HEK293 (cell line): Measurements from ENCODE around the gene ISG15.

ENCODE experiments used
- BCL11A ChIP-seq: fragments of 450-650 bp; formaldehyde crosslinking; IDR thresholded peaks from 2 replicates; pipeline ENCODE4 v1.5.1; 2016; ENCODE audit warnings: low read depth, missing biosample characterization, missing genetic modification characterization
- GLIS1 ChIP-seq: fragments of 450-650 bp; formaldehyde crosslinking; IDR thresholded peaks from 2 replicates; pipeline ENCODE4 v1.5.1; 2016; ENCODE audit warnings: missing biosample characterization, missing genetic modification characterization
- KLF9 ChIP-seq: fragments of 450-650 bp; formaldehyde crosslinking; IDR thresholded peaks from 2 replicates; pipeline ENCODE4 v1.5.1; 2016; ENCODE audit warnings: missing biosample characterization, missing genetic modification characterization, low read depth
- PRDM2 ChIP-seq: fragments of 450-650 bp; formaldehyde crosslinking; IDR thresholded peaks from 2 replicates; pipeline ENCODE4 v1.5.1; 2016; ENCODE audit warnings: missing biosample characterization, missing genetic modification characterization, borderline replicate concordance
- ZBTB48 ChIP-seq: fragments of 450-650 bp; formaldehyde crosslinking; IDR thresholded peaks from 2 replicates; pipeline ENCODE4 v1.5.1; 2016; ENCODE audit warnings: missing biosample characterization, missing genetic modification characterization
- ZBTB8A ChIP-seq: fragments of 450-650 bp; formaldehyde crosslinking; IDR thresholded peaks from 2 replicates; pipeline ENCODE4 v1.5.1; 2016; ENCODE audit warnings: missing biosample characterization, missing genetic modification characterization
- ZEB2 ChIP-seq: fragments of 450-650 bp; formaldehyde crosslinking; IDR thresholded peaks from 2 replicates; pipeline ENCODE4 v1.5.1; 2016; ENCODE audit warnings: missing biosample characterization, missing genetic modification characterization
- ZFP3 ChIP-seq: fragments of 450-650 bp; formaldehyde crosslinking; IDR thresholded peaks from 2 replicates; pipeline ENCODE4 v1.5.1; 2016; ENCODE audit warnings: low read depth, missing biosample characterization, missing genetic modification characterization
- ZFP69B ChIP-seq: fragments of 450-650 bp; formaldehyde crosslinking; IDR thresholded peaks from 2 replicates; pipeline ENCODE4 v1.5.1; 2016; ENCODE audit warnings: missing biosample characterization, missing genetic modification characterization
- ZNF114 ChIP-seq: fragments of 450-650 bp; formaldehyde crosslinking; IDR thresholded peaks from 2 replicates; pipeline ENCODE4 v1.5.0; 2017; ENCODE audit warnings: missing biosample characterization, missing genetic modification characterization
- ZNF169 ChIP-seq: fragments of 450-650 bp; formaldehyde crosslinking; IDR thresholded peaks from 2 replicates; pipeline ENCODE4 v1.5.1; 2016; ENCODE audit warnings: missing biosample characterization, missing genetic modification characterization
- ZNF2 ChIP-seq: fragments of 450-650 bp; formaldehyde crosslinking; IDR thresholded peaks from 2 replicates; pipeline ENCODE4 v1.5.1; 2016; ENCODE audit warnings: missing biosample characterization, missing genetic modification characterization
- ZNF223 ChIP-seq: fragments of 450-650 bp; formaldehyde crosslinking; IDR thresholded peaks from 2 replicates; pipeline ENCODE4 v1.5.1; 2016; ENCODE audit warnings: missing biosample characterization, missing genetic modification characterization
- ZNF248 ChIP-seq: fragments of 450-650 bp; formaldehyde crosslinking; IDR thresholded peaks from 2 replicates; pipeline ENCODE4 v1.5.1; 2017; ENCODE audit warnings: missing biosample characterization, missing genetic modification characterization
- ZNF391 ChIP-seq: fragments of 450-650 bp; formaldehyde crosslinking; IDR thresholded peaks from 2 replicates; pipeline ENCODE4 v1.5.1; 2016; ENCODE audit warnings: low read depth, missing biosample characterization, missing genetic modification characterization, borderline replicate concordance
- ZNF48 ChIP-seq: fragments of 450-650 bp; formaldehyde crosslinking; IDR thresholded peaks from 2 replicates; pipeline ENCODE4 v1.5.1; 2016; ENCODE audit warnings: missing biosample characterization, missing genetic modification characterization
- ZNF518A ChIP-seq: fragments of 450-650 bp; formaldehyde crosslinking; conservative IDR thresholded peaks from 2 replicates; pipeline ENCODE4 v1.5.1; 2016; ENCODE audit warnings: low read depth, missing biosample characterization, missing genetic modification characterization
- ZNF558 ChIP-seq: fragments of 450-650 bp; formaldehyde crosslinking; IDR thresholded peaks from 2 replicates; pipeline ENCODE4 v1.5.1; 2016; ENCODE audit warnings: missing biosample characterization, missing genetic modification characterization
- ZNF626 ChIP-seq: fragments of 450-650 bp; sonication (Bioruptor Pico); formaldehyde crosslinking; IDR thresholded peaks from 2 replicates; pipeline ENCODE4 v1.5.1; 2018; ENCODE audit warnings: missing biosample characterization, missing genetic modification characterization, inconsistent platforms
- ZNF76 ChIP-seq: fragments of 450-650 bp; formaldehyde crosslinking; IDR thresholded peaks from 2 replicates; pipeline ENCODE4; 2016; ENCODE audit warnings: low read depth, missing biosample characterization, missing genetic modification characterization, borderline replicate concordance
- ZSCAN16 ChIP-seq: fragments of 450-650 bp; formaldehyde crosslinking; IDR thresholded peaks from 2 replicates; pipeline ENCODE4 v1.5.1; 2016; ENCODE audit warnings: missing biosample characterization, missing genetic modification characterization
- TF ChIP-seq, protein P1 (sequence below): fragments of 450-650 bp; formaldehyde crosslinking; IDR thresholded peaks from 2 replicates; pipeline ENCODE4 v1.5.1; 2016; ENCODE audit warnings: missing biosample characterization, missing genetic modification characterization
- TF ChIP-seq, protein P2 (sequence below): fragments of 450-650 bp; formaldehyde crosslinking; IDR thresholded peaks from 2 replicates; pipeline ENCODE4 v1.5.1; 2016; ENCODE audit warnings: missing biosample characterization, missing genetic modification characterization
- TF ChIP-seq, protein P3 (sequence below): fragments of 450-650 bp; formaldehyde crosslinking; IDR thresholded peaks from 2 replicates; pipeline ENCODE4 v1.5.1; 2016; ENCODE audit warnings: missing biosample characterization, missing genetic modification characterization

The ISG15 gene

GRCh38 chr1:996851-997712, 16.2 kb upstream of the ISG15 start (continued):
- no peak for TF ChIP-seq ZNF518A (tag by site-specific recombination)
- TF ChIP-seq, protein P1, sequence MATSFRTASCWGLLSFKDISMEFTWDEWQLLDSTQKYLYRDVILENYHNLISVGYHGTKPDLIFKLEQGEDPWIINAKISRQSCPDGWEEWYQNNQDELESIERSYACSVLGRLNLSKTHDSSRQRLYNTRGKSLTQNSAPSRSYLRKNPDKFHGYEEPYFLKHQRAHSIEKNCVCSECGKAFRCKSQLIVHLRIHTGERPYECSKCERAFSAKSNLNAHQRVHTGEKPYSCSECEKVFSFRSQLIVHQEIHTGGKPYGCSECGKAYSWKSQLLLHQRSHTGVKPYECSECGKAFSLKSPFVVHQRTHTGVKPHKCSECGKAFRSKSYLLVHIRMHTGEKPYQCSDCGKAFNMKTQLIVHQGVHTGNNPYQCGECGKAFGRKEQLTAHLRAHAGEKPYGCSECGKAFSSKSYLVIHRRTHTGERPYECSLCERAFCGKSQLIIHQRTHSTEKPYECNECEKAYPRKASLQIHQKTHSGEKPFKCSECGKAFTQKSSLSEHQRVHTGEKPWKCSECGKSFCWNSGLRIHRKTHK (tag by site-specific recombination): no peak
- no peak for TF ChIP-seq ZFP3
- TF ChIP-seq ZBTB48 (tag by site-specific recombination): peak; percentile 93
- no peak for TF ChIP-seq ZNF626
- no peak; the same call in 1 of the 2 replicates for TF ChIP-seq ZEB2 (tag by site-specific recombination)
- no peak for TF ChIP-seq ZNF248 (tag by site-specific recombination)
- TF ChIP-seq ZNF76: 0 out of 2 replicates have a peak, but pooled peaks have one; percentile 13
- TF ChIP-seq ZNF114 (tag by site-specific recombination): no peak
- TF ChIP-seq ZNF391 (tag by site-specific recombination): no peak
- no peak for TF ChIP-seq KLF9 (tag by site-specific recombination)
- no peak for TF ChIP-seq PRDM2 (tag by site-specific recombination)
- TF ChIP-seq ZBTB8A: peak; percentile 84
- TF ChIP-seq, protein P2, sequence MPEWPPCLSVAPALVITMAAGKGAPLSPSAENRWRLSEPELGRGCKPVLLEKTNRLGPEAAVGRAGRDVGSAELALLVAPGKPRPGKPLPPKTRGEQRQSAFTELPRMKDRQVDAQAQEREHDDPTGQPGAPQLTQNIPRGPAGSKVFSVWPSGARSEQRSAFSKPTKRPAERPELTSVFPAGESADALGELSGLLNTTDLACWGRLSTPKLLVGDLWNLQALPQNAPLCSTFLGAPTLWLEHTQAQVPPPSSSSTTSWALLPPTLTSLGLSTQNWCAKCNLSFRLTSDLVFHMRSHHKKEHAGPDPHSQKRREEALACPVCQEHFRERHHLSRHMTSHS: no peak
- no peak for TF ChIP-seq ZNF48 (tag by site-specific recombination)
- TF ChIP-seq ZFP69B: peak; percentile 26; the same call in 1 of the 2 replicates
- no peak for TF ChIP-seq ZSCAN16 (tag by site-specific recombination)
- no peak for TF ChIP-seq ZNF223 (tag by site-specific recombination)
- TF ChIP-seq ZNF2 (tag by site-specific recombination): 0 out of 2 replicates have a peak, but pooled peaks have one; percentile 22
- no peak for TF ChIP-seq ZNF558
- TF ChIP-seq, protein P3, sequence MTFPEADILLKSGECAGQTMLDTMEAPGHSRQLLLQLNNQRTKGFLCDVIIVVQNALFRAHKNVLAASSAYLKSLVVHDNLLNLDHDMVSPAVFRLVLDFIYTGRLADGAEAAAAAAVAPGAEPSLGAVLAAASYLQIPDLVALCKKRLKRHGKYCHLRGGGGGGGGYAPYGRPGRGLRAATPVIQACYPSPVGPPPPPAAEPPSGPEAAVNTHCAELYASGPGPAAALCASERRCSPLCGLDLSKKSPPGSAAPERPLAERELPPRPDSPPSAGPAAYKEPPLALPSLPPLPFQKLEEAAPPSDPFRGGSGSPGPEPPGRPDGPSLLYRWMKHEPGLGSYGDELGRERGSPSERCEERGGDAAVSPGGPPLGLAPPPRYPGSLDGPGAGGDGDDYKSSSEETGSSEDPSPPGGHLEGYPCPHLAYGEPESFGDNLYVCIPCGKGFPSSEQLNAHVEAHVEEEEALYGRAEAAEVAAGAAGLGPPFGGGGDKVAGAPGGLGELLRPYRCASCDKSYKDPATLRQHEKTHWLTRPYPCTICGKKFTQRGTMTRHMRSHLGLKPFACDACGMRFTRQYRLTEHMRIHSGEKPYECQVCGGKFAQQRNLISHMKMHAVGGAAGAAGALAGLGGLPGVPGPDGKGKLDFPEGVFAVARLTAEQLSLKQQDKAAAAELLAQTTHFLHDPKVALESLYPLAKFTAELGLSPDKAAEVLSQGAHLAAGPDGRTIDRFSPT: peak; percentile 90
- TF ChIP-seq BCL11A (tag by site-specific recombination): peak; percentile 68
- peak; percentile 6; the same call in 1 of the 2 replicates for TF ChIP-seq GLIS1 (tag by site-specific recombination)
- no peak for TF ChIP-seq ZNF169 (tag by site-specific recombination)
